OCI-LY7 (cell line): ENCODE data around the gene GMEB1.

Experiments used
- CTCF ChIP-seq: fragments of 200-600 bp; sonication (generic); conservative IDR thresholded peaks from 2 replicates; pipeline ENCODE4 v1.5.1; 2014; ENCODE audit warnings: mild to moderate bottlenecking, antibody characterized with exemption, low read length, moderate library complexity, mixed read lengths
- EZH2phosphoT487 ChIP-seq: fragments of 200-600 bp; sonication (generic); IDR thresholded peaks from 2 replicates; pipeline ENCODE4 v1.6.1; 2018; ENCODE audit warnings: low read depth, borderline replicate concordance, mild to moderate bottlenecking, mixed run types, antibody characterized with exemption, low read length, moderate library complexity, mixed read lengths

DNA sequence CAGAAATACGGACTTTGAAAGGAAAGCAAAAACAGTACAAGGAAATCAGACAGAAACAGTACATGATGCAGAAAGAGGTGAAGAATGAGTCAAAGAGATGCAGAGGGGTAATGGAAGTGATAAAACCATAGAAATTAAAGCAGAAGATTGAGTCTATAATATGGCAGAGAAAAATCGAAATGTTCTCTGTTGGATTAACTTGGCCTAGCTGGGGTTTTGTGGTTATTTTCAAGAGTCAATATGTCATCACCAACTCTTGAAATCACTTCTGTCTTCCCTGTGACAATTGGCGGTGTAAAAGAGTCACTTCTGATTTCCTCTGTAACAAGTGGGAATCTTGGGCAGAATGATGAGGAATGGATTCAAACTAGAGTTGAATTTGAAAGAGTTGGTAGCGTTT, 75.6 kb downstream of the GMEB1 start:
- TF ChIP-seq CTCF (no peak), EZH2phosphoT487 (no peak)
